HEK293T (cell line): ENCODE data around the gene CENPVL3.

Source experiments
- ARNT ChIP-seq: fragments of 450-650 bp; IDR thresholded peaks from 2 replicates; pipeline ENCODE4 v1.6.1; 2017; ENCODE audit warnings: mild to moderate bottlenecking
- BHLHE40 ChIP-seq: fragments of 450-650 bp; IDR thresholded peaks from 2 replicates; pipeline ENCODE4 v1.6.1; 2016; ENCODE audit warnings: mild to moderate bottlenecking, moderate library complexity, borderline replicate concordance
- CTBP1 ChIP-seq: fragments of 450-650 bp; IDR thresholded peaks from 2 replicates; pipeline ENCODE4 v1.6.1; 2016; ENCODE audit warnings: borderline replicate concordance
- ELF4 ChIP-seq: fragments of 450-650 bp; IDR thresholded peaks from 2 replicates; pipeline ENCODE4 v1.6.1; 2017; ENCODE audit warnings: antibody characterized with exemption
- FOXM1 ChIP-seq: fragments of 450-650 bp; IDR thresholded peaks from 2 replicates; pipeline ENCODE4 v1.6.1; 2017; ENCODE audit warnings: mild to moderate bottlenecking, borderline replicate concordance
- HDGF ChIP-seq: fragments of 450-650 bp; IDR thresholded peaks from 2 replicates; pipeline ENCODE4 v1.6.1; 2017; ENCODE audit warnings: antibody characterized with exemption, borderline replicate concordance
- SP1 ChIP-seq: fragments of 450-650 bp; IDR thresholded peaks from 2 replicates; pipeline ENCODE4 v1.6.1; 2017
- SUZ12 ChIP-seq: fragments of 450-650 bp; IDR thresholded peaks from 2 replicates; pipeline ENCODE4 v1.6.1; 2016; ENCODE audit warnings: mild to moderate bottlenecking
- TARDBP ChIP-seq: fragments of 450-650 bp; IDR thresholded peaks from 2 replicates; pipeline ENCODE4 v1.6.1; 2016
- TF ChIP-seq, protein P1 (sequence below): fragments of 450-650 bp; IDR thresholded peaks from 2 replicates; pipeline ENCODE4 v1.6.1; 2016

DNA sequence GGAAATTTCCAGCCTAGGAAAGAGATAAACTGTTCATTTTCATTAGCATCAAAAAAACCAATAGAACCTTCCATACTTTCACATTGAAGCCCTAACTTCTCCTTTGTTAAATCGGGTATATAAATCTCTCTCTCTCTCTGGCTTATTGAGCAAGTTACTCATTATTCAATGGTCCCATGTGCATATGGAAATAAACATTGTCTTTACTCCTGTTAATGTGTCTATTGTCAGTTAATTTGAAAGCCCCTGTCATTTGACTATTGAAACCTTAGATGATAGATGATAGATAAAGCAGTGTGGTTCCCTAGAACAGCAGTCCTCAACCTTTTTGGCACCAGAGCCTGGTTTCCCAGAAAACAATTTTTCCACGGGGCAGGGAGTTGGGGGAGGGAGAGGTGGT lies 46.8 kb downstream of the CENPVL3 start:
- TF ChIP-seq TARDBP (no peak), ELF4 (no peak), FOXM1 (no peak), SP1 (no peak), ARNT (no peak), CTBP1 (no peak), HDGF (no peak), BHLHE40 (no peak), SUZ12 (no peak)
- TF ChIP-seq, protein P1, sequence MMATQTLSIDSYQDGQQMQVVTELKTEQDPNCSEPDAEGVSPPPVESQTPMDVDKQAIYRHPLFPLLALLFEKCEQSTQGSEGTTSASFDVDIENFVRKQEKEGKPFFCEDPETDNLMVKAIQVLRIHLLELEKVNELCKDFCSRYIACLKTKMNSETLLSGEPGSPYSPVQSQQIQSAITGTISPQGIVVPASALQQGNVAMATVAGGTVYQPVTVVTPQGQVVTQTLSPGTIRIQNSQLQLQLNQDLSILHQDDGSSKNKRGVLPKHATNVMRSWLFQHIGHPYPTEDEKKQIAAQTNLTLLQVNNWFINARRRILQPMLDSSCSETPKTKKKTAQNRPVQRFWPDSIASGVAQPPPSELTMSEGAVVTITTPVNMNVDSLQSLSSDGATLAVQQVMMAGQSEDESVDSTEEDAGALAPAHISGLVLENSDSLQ, result no peak
